A549 (cell line): ENCODE measurements around the gene ARHGEF11. TPM values are rescaled to one million over a fixed set of nuclear protein-coding genes. Genes with fewer than 3 reads are reported as not detected.

Source experiments
- ATAC-seq, 2 experiments: fragments of 200-7000 bp in 1 of 2; fragments of >200 bp in 1 of 2; cut with Nextera tagmentation in 1 of 2; cut with Tn5 transposase in 1 of 2; 3 replicates each; pipeline versions ENCODE4 v1.8.0 to v1.9.1; 2018 to 2020; ENCODE audit warnings: mild to moderate bottlenecking in 1 of 2, moderate library complexity in 1 of 2
- CTCF ChIA-PET: fragments of 300-600 bp; sonication (Branson Sonifier 250); formaldehyde crosslinking; extraction: SDS; loops from one replicate; lab custom pipeline; 2021; ENCODE audit warnings: antibody characterized with exemption, inconsistent platforms; lab: Yijun Ruan, JAX
- POLR2A ChIA-PET: fragments of 350-600 bp; formaldehyde crosslinking; extraction: SDS; loops from one replicate; lab custom pipeline; 2021; ENCODE audit warnings: antibody characterized with exemption, inconsistent platforms; lab: Yijun Ruan, JAX
- DNase-seq, 2 experiments: peaks; one replicate each; pipeline versions ENCODE4 v3.0.0 to v3.0.0-alpha.2; 2011 to 2016; ENCODE audit warnings: low read depth in 1 of 2, low spot score in 1 of 2
- FAIRE-seq: peaks from 2 replicates; lab custom pipeline; 2011; peaks lifted over from hg19 to GRCh38; lab: Jason Lieb, UNC
- H3K27ac ChIP-seq, 2 experiments: fragments of >200 bp; sonication (Bioruptor Twin); formaldehyde crosslinking; 3 replicates each; pipeline ENCODE4 v1.5.1; 2016 to 2017
- H3K4me1 ChIP-seq: fragments of >200 bp; sonication (Bioruptor Twin); formaldehyde crosslinking; 3 replicates; pipeline ENCODE4 v1.6.1; 2016
- H3K4me2 ChIP-seq: fragments of >200 bp; sonication (Bioruptor Twin); formaldehyde crosslinking; 3 replicates; pipeline ENCODE4 v1.6.1; 2016
- H3K4me3 ChIP-seq: fragments of >200 bp; sonication (Bioruptor Twin); formaldehyde crosslinking; 3 replicates; pipeline ENCODE4 v1.5.1; 2016
- H3K9me3 ChIP-seq: fragments of >200 bp; sonication (Bioruptor Twin); formaldehyde crosslinking; 3 replicates; pipeline ENCODE4 v1.6.1; 2016
- BCL3 ChIP-seq: fragments of >200 bp; sonication (Bioruptor Twin); formaldehyde crosslinking; IDR thresholded peaks from 3 replicates; pipeline ENCODE4 v1.6.1; 2016
- CBX2 ChIP-seq: fragments of 200-600 bp; sonication (generic); IDR thresholded peaks from 2 replicates; pipeline ENCODE4 v1.6.1; 2016; ENCODE audit warnings: low read depth, mild to moderate bottlenecking, borderline replicate concordance
- CBX8 ChIP-seq: fragments of 200-600 bp; sonication (generic); IDR thresholded peaks from 2 replicates; pipeline ENCODE4 v1.6.1; 2016
- CTCF ChIP-seq: fragments of >200 bp; sonication (Bioruptor Twin); formaldehyde crosslinking; IDR thresholded peaks from 3 replicates; pipeline ENCODE4 v1.5.1; 2016
- E2F6 ChIP-seq: IDR thresholded peaks from 2 replicates; pipeline ENCODE4 v1.6.1; 2012; ENCODE audit warnings: low read depth, borderline replicate concordance
- EHF ChIP-seq: fragments of 250-450 bp; sonication (Bioruptor Pico); IDR thresholded peaks from 2 replicates; pipeline ENCODE4 v1.5.0; 2020; ENCODE audit warnings: mild to moderate bottlenecking
- EHMT2 ChIP-seq: fragments of 200-600 bp; sonication (generic); IDR thresholded peaks from 2 replicates; pipeline ENCODE4 v1.6.1; 2016; ENCODE audit warnings: antibody characterized with exemption, low read depth, mild to moderate bottlenecking, moderate library complexity
- ESRRA ChIP-seq: fragments of 150-350 bp; IDR thresholded peaks from 2 replicates; pipeline ENCODE4 v1.6.1; 2014; ENCODE audit warnings: mild to moderate bottlenecking, low read length, borderline replicate concordance
- GATA3 ChIP-seq: IDR thresholded peaks from 2 replicates; pipeline ENCODE4 v1.6.1; 2012; ENCODE audit warnings: borderline replicate concordance
- HDAC2 ChIP-seq: fragments of 200-600 bp; sonication (generic); IDR thresholded peaks from 2 replicates; pipeline ENCODE4 v1.6.1; 2016
- HEYL ChIP-seq: fragments of 250-450 bp; sonication (Bioruptor Pico); IDR thresholded peaks from 2 replicates; pipeline ENCODE4 v1.8.0; 2021; ENCODE audit warnings: mild to moderate bottlenecking, moderate library complexity
- HOXA7 ChIP-seq: fragments of 250-450 bp; sonication (Bioruptor Pico); IDR thresholded peaks from 2 replicates; pipeline ENCODE4 v1.5.0; 2020; ENCODE audit warnings: mild to moderate bottlenecking, moderate library complexity
- JUN ChIP-seq, 2 experiments: fragments of >200 bp; sonication (Bioruptor Twin); formaldehyde crosslinking; IDR thresholded peaks; 2 replicates in 1 of 2; 3 replicates in 1 of 2; pipeline ENCODE4 v1.6.1; 2016 to 2017
- JUNB ChIP-seq: fragments of >200 bp; sonication (Bioruptor Twin); formaldehyde crosslinking; IDR thresholded peaks from 2 replicates; pipeline ENCODE4 v1.6.1; 2016
- MAFK ChIP-seq: fragments of 450-650 bp; IDR thresholded peaks from 2 replicates; pipeline ENCODE4 v1.6.1; 2014; ENCODE audit not compliant: partially characterized antibody
- MAZ ChIP-seq: fragments of 150-350 bp; IDR thresholded peaks from 2 replicates; pipeline ENCODE4 v1.6.1; 2014; ENCODE audit warnings: antibody characterized with exemption, low read depth, low read length, borderline replicate concordance
- MYC ChIP-seq: IDR thresholded peaks from 2 replicates; pipeline ENCODE4 v1.6.1; 2012; ENCODE audit warnings: mild to moderate bottlenecking, inconsistent platforms, low read length, improper control_type of control experiment, borderline replicate concordance
- NPAS2 ChIP-seq: fragments of 250-450 bp; sonication (Bioruptor Pico); IDR thresholded peaks from 2 replicates; pipeline ENCODE4 v1.8.0; 2022; ENCODE audit warnings: mild to moderate bottlenecking, moderate library complexity, borderline replicate concordance
- PHF8 ChIP-seq: fragments of 200-600 bp; sonication (generic); IDR thresholded peaks from 2 replicates; pipeline ENCODE4 v1.6.1; 2016; ENCODE audit warnings: low read depth, mild to moderate bottlenecking, antibody characterized with exemption, moderate library complexity, borderline replicate concordance
- POLR2A ChIP-seq: IDR thresholded peaks from 2 replicates; pipeline ENCODE4 v1.6.1; 2012; ENCODE audit warnings: mild to moderate bottlenecking, low read length
- RCOR1 ChIP-seq: fragments of 150-350 bp; IDR thresholded peaks from 2 replicates; pipeline ENCODE4 v1.6.1; 2014; ENCODE audit warnings: antibody characterized with exemption, low read length, low read depth
- RNF2 ChIP-seq: fragments of 200-600 bp; sonication (generic); IDR thresholded peaks from 2 replicates; pipeline ENCODE4 v1.6.1; 2016; ENCODE audit warnings: low read depth, mild to moderate bottlenecking, antibody characterized with exemption, moderate library complexity, borderline replicate concordance
- TFCP2L1 ChIP-seq: fragments of 250-450 bp; sonication (Bioruptor Pico); IDR thresholded peaks from 2 replicates; pipeline ENCODE4 v1.5.0; 2021; ENCODE audit warnings: mild to moderate bottlenecking
- TP53 ChIP-seq: fragments of 250-450 bp; sonication (Bioruptor Pico); IDR thresholded peaks from 2 replicates; pipeline ENCODE4 v1.5.0; 2021; ENCODE audit warnings: mild to moderate bottlenecking, moderate library complexity
- ZFP36 ChIP-seq: fragments of 450-650 bp; IDR thresholded peaks from 2 replicates; pipeline ENCODE4 v1.6.1; 2014; ENCODE audit warnings: borderline replicate concordance; ENCODE audit not compliant: partially characterized antibody
- ZNF302 ChIP-seq: fragments of 250-450 bp; sonication (Bioruptor Pico); IDR thresholded peaks from 2 replicates; pipeline ENCODE4 v1.9.0; 2021; ENCODE audit warnings: inconsistent platforms, mild to moderate bottlenecking, moderate library complexity
- WGBS: methylation state at CpG from one replicate; pipeline ENCODE4 v1.1.6; 2017; ENCODE audit errors: missing lambda C conversion rate; 5-methylcytosine and 5-hydroxymethylcytosine counted together
- polyA plus RNA-seq, 4 experiments: library from polyadenylated mRNA; depleted of rRNA in 3 of 4; stranded (reverse); fragments of >200 nt; fragmentation: RNase III in 1 of 4; extraction: RNeasy Plus Mini Kit Qiagen cat#74134 plus additional on column Dnase treatment in 1 of 4; gene quantifications; 2 replicates in 3 of 4; 3 replicates in 1 of 4; pipeline ENCODE4 v1.2.3, GENCODE V29; 2011 to 2017
- TF ChIP-seq, protein P1 (sequence below): IDR thresholded peaks from 2 replicates; pipeline ENCODE4 v1.6.1; 2012

Gene ARHGEF11
- polyA plus RNA-seq, 2 of the 4 experiments (the other 2 are of a cell fraction): 15.7 to 17.1 TPM

GRCh38 chr1:157088607-157089006 is 43.1 kb upstream of the ARHGEF11 start:
- Histone ChIP-seq H3K4me2 (no peak overlapping the region), H3K4me3 (no peak overlapping the region), H3K27ac (no peak overlapping the region), H3K9me3 (no peaks in the 10 kb centered on the region), H3K4me1 (no peaks in the 10 kb centered on the region)
- POLR2A ChIA-PET: no interaction called here
- ATAC-seq (no peak), DNase-seq (no peak), FAIRE-seq (no peak)
- CTCF ChIA-PET: interaction anchor here (0.8 to 6.9 kb wide), 6 partner anchors 14 to 81 kb away, joined by 3 to 437 read pairs (median 48); partner anchors contain the start of gene ETV3L
- TF ChIP-seq TP53 (CRISPR knock-in tag) (no peak), EHF (no peak), MAFK (no peak), POLR2A (no peak), ZNF302 (CRISPR knock-in tag) (no peak), HDAC2 (no peak), TFCP2L1 (no peak), BCL3 (no peak), MAZ (no peak), GATA3 (no peak), ZFP36 (no peak), RCOR1 (no peak), NPAS2 (no peak), RNF2 (no peak), E2F6 (no peak), JUN (IDR thresholded peaks at IDR 0.05) (no peak), HOXA7 (CRISPR knock-in tag) (no peak), CTCF (no peak), MYC (no peak)

DNA sequence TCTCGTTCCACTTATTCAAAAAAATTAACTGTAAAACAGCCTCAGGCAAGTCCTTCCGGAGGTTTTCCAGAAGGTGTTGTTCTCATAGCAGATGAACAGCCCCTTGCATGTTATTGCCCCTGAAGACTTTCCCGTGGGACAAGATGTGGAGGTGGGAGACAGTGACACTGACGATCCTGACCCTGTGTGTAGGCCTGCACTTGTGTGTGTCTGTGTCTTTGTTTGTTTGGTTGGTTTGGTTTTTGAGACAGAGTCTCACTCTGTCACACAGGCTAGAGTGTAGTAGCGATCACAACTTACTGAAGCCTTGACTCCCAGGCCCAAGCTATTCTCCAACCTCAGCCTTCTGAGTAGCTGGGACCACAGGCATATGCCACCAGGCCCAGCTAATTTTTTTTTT is 41.5 kb upstream of the ARHGEF11 start:
- ChIA-PET CTCF (interaction anchor here (0.9 to 6.9 kb wide), 4 partner anchors 16 to 67 kb away, joined by 3 to 437 read pairs (median 92); partner anchors contain the start of gene ETV3L), POLR2A (no interaction called here)
- FAIRE-seq: no peak
- H3K27ac ChIP-seq: no peak overlapping the region
- H3K4me1 ChIP-seq: no peaks in the 10 kb centered on the region
- DNase-seq: no peak
- no peak overlapping the region for H3K4me2 ChIP-seq
- TF ChIP-seq CBX2 (no peak), PHF8 (no peak), TP53 (CRISPR knock-in tag) (no peak), ESRRA (no peak), POLR2A (no peak), EHF (no peak), CBX8 (no peak), CTCF (no peak), EHMT2 (no peak), HEYL (CRISPR knock-in tag) (no peak), GATA3 (no peak), ZNF302 (CRISPR knock-in tag) (no peak), JUNB (no peak)
- TF ChIP-seq, protein P1, sequence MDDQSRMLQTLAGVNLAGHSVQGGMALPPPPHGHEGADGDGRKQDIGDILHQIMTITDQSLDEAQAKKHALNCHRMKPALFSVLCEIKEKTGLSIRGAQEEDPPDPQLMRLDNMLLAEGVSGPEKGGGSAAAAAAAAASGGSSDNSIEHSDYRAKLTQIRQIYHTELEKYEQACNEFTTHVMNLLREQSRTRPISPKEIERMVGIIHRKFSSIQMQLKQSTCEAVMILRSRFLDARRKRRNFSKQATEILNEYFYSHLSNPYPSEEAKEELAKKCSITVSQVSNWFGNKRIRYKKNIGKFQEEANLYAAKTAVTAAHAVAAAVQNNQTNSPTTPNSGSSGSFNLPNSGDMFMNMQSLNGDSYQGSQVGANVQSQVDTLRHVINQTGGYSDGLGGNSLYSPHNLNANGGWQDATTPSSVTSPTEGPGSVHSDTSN: no peak
- H3K9me3 ChIP-seq: no peaks in the 10 kb centered on the region
- no peak for ATAC-seq
- no peak overlapping the region for H3K4me3 ChIP-seq
- WGBS: 74% methylated on average over 5 of the region's 5 CpGs
